AG09309 (cell line): ENCODE data around the gene SMCR8.
"Not testable (repeated sequence)": the region's sequence is repeated elsewhere in the genome, so short reads cannot be mapped to it uniquely, and the experiment has no call there.

Experiments
- DNase-seq: peaks from one replicate; pipeline ENCODE4 v3.0.0-alpha.2; 2010; ENCODE audit warnings: low read depth
- H3K4me3 ChIP-seq: 2 replicates; pipeline ENCODE4 v1.5.1; 2011; ENCODE audit warnings: mild to moderate bottlenecking, low read depth, low read length, moderate library complexity; ENCODE audit not compliant: control insufficient read depth
- TF ChIP-seq, protein P1 (sequence below): IDR thresholded peaks from 2 replicates; pipeline ENCODE4 v1.5.1; 2011; ENCODE audit warnings: mild to moderate bottlenecking, low read depth, low read length, inconsistent platforms; ENCODE audit not compliant: insufficient read depth, control insufficient read depth; ENCODE audit errors: missing control alignments

The SMCR8 gene

DNA sequence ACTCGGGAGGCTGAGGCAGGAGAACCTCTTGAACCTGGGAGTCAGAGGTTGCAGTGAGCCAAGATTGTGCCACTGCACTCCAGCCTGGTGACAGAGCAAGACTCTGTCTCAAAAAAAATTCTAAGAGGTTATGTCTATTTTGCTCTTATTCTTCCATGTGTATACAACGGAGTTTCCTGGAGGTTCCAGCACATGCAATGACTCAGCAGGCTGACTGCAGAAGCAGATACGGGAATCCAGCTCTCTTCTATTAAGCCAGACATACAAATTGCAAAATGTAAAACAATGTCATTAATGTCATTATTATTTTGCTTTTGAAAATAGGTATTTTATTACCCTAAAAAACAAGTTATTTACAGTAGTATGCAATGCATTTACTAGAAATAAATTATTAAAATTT, 36.2 kb upstream of the SMCR8 start:
- TF ChIP-seq, protein P1, sequence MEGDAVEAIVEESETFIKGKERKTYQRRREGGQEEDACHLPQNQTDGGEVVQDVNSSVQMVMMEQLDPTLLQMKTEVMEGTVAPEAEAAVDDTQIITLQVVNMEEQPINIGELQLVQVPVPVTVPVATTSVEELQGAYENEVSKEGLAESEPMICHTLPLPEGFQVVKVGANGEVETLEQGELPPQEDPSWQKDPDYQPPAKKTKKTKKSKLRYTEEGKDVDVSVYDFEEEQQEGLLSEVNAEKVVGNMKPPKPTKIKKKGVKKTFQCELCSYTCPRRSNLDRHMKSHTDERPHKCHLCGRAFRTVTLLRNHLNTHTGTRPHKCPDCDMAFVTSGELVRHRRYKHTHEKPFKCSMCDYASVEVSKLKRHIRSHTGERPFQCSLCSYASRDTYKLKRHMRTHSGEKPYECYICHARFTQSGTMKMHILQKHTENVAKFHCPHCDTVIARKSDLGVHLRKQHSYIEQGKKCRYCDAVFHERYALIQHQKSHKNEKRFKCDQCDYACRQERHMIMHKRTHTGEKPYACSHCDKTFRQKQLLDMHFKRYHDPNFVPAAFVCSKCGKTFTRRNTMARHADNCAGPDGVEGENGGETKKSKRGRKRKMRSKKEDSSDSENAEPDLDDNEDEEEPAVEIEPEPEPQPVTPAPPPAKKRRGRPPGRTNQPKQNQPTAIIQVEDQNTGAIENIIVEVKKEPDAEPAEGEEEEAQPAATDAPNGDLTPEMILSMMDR, result no peak
- no peak overlapping the region for H3K4me3 ChIP-seq
- no peak for DNase-seq

DNA sequence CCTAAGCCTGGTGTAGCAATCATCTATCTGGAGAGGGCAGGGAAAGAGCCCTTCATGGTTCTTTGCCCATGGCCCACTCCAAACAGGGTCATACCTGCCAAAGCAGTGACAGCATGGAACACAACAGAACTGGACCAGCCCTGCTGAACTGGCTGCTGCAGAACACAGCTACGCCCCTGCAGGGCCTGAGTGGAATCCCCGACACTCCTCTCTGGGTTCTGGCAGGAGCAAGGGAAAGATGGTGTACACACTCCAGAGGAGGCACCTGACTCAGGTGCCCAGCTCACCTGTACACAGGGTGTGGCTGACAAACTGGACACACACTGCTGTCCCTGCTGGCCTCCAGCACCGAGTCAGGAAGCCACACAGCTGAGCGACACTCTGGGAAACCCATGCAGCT, 34.8 kb upstream of the SMCR8 start:
- DNase-seq, result no peak

DNA sequence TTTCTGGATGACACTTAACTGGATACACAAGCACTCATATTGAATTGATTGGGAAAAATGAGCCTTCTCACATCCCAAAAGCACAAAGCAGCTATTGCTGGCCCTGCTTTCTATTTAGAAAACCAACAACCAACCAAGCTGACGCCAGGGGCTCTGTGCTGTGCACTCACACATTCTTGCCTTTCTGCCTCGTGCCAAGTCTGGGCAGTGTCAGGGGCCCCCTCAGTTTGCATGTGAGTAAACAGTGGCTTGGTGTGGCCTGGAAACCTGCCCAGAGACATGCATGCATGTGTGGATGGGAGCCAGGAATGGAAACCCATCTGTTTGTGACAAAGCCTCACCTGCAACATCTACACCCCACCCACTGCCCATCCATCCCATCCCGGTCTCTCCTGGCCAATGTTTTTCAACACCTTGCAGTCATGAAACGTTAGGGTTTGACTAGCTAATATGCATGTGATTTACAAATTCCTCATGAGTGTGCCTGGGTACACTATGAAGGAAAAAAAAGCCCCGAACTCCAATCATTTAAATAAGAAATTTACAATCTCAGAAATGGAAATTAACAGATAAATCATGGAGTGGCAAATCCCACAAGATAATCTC, 34.2 kb upstream of the SMCR8 start:
- DNase-seq, result no peak
- no peak overlapping the region for H3K4me3 ChIP-seq
- TF ChIP-seq, protein P1, result no peak

More for the DNA sequence above, 34.8 kb upstream of the SMCR8 start:
- TF ChIP-seq, protein P1, result no peak
- H3K4me3 ChIP-seq, result no peak overlapping the region

DNA sequence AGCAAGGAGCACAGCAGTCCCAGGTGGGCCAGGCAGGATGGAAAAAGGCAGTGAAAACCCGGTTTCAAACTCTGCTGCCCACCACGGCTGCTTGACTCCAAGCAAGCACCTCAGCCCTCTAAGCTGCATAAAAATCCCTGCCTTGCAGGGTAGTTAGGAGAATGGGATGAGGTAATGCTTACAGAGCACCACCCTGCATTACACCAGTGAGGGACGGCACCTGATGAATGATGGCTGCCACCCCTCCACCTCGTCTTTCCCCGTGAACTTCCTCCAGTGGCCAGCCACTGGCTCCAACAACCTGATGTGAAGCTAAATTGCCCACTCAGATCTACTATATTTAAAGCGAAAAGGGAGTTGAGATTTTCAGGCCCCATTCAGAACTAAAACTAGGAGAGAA, 33.3 kb upstream of the SMCR8 start:
- no peak for DNase-seq
- TF ChIP-seq, protein P1, result no peak
- H3K4me3 ChIP-seq, result no peak overlapping the region

DNA sequence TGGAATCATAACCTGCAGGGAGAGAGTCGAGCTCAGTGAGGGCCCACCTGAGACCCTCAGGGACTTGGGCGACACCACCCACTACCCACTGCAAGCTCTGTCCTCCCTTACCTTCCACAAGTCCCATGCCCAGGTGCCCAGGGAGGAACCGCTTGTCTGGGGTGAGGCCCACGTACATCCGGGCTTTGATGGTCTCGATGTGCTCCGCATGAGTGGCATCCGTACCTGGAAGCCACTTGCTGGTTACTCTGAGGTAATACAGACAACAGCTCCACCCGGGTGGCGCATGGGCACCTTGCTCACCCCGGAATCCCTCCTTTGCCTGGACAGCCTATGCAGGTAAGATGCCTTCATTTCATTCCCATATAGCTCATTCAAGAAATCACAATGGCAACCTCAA, 29.8 kb upstream of the SMCR8 start:
- H3K4me3 ChIP-seq, result no peak overlapping the region
- DNase-seq, result no peak
- TF ChIP-seq, protein P1, result no peak

DNA sequence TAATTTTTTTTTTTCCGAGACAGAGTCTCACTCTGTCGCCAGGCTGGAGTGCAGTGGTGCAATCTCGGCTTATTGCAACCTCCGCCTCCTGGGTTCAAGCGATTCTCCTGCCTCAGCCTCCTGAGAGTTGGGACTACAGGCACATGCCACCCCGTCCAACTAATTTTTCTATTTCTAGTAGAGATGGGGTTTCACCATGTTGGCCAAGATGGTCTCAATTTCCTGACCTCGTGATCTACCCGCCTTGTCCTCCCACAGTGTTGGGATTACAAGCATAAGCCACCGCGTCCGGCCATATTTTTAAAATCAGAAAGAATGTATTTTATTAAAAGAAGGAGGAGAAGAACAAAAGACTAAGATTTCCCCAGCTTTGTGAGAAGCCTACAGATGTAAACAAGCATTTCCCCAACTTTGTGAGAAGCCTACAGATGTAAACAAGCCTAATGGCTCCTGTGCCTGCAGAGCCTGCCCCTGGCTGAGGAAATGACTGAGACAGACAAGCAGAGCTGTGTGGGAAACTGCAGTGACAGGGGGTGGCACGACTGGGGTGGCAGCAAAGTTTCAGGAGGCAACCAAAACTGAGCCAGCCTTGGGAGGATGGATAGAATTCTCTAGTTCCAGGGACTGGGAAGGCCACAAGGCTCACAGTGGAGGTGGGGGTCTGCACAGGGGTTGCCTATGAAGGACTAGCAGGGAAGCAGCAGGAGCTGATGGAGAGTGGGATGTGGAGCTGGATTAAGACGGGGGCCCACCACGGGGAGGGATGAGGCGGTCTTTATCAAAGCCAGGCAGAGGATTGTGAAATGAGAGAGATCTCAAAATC, 23.2 kb upstream of the SMCR8 start:
- no peak for DNase-seq
- no peak overlapping the region for H3K4me3 ChIP-seq
- TF ChIP-seq, protein P1, result no peak

DNA sequence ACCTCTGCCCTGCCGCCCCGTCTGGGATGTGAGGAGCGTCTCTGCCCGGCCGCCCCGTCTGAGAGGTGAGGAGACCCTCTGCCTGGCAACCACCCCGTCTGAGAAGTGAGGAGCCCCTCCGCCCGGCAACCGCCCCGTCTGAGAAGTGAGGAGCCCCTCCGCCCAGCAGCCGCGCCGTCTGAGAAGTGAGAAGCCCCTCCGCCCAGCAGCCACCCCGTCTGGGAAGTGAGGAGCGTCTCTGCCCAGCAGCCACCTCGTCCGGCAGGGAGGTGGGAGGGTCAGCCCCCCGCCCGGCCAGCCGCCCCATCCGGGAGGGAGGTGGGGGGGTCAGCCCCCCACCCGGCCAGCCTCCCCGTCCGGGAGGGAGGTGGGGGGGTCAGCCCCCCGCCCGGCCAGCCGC, 17.0 kb upstream of the SMCR8 start:
- not testable (repeated sequence) for H3K4me3 ChIP-seq, DNase-seq
